AG09319 (cell line): ENCODE measurements around the gene SP3.

Experiments
- DNase-seq: peaks from one replicate; pipeline ENCODE4 v3.0.0-alpha.2; 2010; ENCODE audit warnings: low read depth; ENCODE audit errors: extremely low read depth
- TF ChIP-seq, protein P1 (sequence below): IDR thresholded peaks from 2 replicates; pipeline ENCODE4 v1.5.1; 2011; ENCODE audit warnings: low read depth, mild to moderate bottlenecking, inconsistent platforms, low read length, moderate library complexity

The SP3 gene

GRCh38 chr2:173914055-173914927, 50.9 kb downstream of the SP3 start:
- TF ChIP-seq, protein P1, sequence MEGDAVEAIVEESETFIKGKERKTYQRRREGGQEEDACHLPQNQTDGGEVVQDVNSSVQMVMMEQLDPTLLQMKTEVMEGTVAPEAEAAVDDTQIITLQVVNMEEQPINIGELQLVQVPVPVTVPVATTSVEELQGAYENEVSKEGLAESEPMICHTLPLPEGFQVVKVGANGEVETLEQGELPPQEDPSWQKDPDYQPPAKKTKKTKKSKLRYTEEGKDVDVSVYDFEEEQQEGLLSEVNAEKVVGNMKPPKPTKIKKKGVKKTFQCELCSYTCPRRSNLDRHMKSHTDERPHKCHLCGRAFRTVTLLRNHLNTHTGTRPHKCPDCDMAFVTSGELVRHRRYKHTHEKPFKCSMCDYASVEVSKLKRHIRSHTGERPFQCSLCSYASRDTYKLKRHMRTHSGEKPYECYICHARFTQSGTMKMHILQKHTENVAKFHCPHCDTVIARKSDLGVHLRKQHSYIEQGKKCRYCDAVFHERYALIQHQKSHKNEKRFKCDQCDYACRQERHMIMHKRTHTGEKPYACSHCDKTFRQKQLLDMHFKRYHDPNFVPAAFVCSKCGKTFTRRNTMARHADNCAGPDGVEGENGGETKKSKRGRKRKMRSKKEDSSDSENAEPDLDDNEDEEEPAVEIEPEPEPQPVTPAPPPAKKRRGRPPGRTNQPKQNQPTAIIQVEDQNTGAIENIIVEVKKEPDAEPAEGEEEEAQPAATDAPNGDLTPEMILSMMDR: no peak
- DNase-seq: no peak

GRCh38 chr2:173909846-173910245, 55.3 kb downstream of the SP3 start:
- TF ChIP-seq, protein P1: no peak
- DNase-seq: no peak

- TF ChIP-seq, protein P1: no peak
Measured at GRCh38 chr2:173906626-173907025, 58.5 kb downstream of the SP3 start.

DNA sequence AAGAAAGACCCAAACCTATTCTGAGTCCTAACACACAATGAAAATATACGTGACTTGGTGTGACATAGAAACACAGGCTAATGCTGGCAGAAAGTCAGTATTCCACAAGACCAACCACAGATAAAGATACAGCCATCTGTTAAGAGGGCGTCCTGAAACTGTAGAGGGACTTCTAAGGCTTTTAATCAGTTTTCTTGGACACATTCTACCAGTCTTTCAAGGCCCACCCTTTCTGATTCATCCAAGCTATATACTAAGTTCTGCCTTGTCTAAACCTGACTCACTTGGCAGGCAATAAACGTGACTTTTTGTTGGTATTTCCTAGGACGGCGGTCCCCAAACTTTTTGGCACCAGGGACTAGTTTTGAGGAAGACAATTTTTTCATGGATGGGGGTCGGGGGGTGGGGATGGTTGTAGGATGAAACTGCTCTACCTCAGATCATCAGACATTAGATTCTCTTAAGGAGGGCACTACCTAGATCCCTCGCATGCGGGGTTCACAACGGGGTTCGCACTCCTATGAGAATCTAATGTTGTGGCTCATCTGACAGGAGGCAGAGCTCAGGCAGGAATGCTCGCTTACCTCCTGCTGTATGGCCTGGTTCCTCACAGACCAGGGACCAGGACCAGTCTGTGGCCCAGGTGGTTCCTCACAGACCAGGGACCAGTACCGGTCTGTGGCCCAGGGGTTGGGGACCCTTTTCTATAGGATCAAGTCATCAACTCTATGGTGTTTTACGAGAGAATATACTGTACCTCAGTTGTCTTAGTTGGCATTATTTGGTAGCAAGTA, 61.4 kb downstream of the SP3 start:
- TF ChIP-seq, protein P1: no peak
- no peak for DNase-seq

More at GRCh38 chr2:173906626-173907025, 58.5 kb downstream of the SP3 start:
- no peak for DNase-seq

DNA sequence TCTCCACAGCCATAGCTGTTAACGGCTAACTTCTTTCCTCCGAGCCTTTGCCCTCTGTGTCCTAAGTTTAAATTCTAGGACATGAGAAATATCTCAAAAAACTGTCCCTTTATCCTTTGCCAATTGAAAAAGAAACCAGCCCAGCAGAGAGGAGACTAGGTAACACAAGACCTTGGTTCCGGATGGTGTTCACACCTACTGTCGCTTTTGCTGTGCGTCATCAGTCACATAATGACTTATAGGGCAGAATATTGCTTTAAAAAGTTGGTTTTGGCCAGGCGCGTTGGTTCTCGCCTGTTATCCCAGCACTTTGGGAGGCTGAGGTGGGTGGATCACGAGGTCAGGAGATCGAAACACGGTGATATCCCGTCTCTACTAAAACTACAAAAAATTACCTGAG, 66.2 kb downstream of the SP3 start:
- TF ChIP-seq, protein P1: no peak
- no peak for DNase-seq

DNA sequence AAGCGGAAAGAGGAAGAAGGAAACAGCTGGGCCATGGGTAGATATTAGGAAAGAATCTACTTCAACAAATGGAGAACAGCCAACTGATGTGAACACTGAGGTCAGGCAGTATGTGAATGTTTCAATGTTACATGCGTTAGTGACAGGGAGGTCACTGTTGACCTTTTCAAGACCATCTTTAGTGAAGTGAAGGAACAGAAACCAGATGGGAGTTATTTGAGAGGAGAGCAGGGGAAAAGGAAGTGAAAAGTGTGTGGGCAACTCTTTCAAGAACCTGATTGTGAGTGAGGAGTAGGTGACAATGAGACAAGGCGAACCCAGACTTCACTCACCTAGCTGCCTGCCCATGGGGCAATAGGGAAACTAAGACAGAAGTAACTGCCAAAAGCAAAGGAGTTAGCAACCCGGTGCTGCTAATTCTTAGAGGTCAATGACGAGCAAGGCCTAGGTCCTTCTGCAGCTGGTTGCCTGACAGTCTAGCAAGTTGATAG, 67.0 kb downstream of the SP3 start:
- TF ChIP-seq, protein P1: no peak
- no peak for DNase-seq

DNA sequence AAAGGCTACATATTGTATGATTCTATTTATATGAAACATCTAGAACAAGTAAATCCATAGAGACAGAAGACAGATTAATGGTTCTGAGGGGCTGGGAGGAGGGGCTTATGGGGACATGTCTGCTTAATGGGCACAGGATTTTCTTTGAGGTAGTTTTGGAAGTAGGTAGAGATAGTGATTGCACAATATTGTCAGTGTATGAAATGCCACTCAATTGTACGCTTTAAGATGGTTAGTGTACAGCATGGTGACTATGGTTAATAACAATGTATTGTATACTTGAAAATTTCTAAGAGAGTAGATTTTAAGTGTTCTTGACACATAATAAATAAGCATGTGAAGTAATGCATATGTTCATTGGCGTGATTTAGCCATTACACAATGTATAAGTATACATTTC, 68.4 kb downstream of the SP3 start:
- DNase-seq: no peak
- TF ChIP-seq, protein P1: no peak
